ENCODE data around the gene FIGN. TPM values are rescaled to one million over a fixed set of nuclear protein-coding genes. Genes with fewer than 3 reads are reported as not detected.

FIGN gene
- total and polyA plus RNA-seq, 7 donors = 0.08 to 3.0 (median 1.2) TPM

DNA sequence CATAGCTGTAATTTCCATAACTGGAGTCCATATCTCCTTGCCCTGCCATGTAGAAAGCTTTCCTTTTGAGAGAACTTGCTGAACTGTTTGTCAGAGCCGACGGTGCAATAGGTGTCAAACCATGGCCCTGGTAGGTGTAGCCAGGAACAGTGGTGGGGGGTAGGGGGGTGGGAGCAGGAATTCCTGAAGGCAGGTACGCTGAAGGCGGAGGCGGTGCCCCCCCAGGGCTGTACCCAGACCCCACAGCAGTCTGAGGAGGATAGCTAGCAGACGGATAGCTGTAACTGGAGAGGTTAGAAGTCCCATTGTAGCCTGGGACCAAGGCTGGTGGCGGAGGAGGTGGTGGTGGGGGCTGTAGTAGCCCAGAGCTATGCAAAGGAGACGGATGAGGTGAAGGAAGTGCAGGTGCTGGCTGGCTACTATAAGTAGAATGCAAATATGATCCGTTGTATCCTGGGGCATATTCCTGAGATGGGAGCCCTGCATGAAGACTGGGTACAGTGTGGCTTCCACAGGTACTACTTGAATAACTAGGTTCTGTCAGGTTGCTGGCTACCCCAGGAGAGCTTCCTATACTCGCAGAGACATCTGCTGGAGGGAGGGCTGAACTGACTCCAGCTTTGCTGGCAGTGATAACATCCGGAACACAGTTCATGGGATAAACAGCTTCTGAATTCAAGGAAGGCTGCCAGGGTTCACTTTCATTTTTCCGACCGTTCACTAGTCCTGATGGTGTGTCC lies 124.8 kb downstream of the FIGN start:
- Histone ChIP-seq H3K27me3 (ENCODE audit: insufficient read depth in 3 of 3, low read length in 2 of 3) (no peaks in the 10 kb centered on the region), H3K4me1 (no peaks in the 10 kb centered on the region), H3K9me3 (no peaks in the 10 kb centered on the region), H3K4me3 (no peak overlapping the region), H3K27ac (no peak overlapping the region), H3K36me3 (ENCODE audit: insufficient read depth in 1 of 2, low read depth in 1 of 2) (peaks cover 0 to 5% of the 10 kb centered on the region in 2 donors)
- no peak for ATAC-seq
- intact Hi-C loops (cut with DNase I) = no loop called here
- TF ChIP-seq, protein P1, sequence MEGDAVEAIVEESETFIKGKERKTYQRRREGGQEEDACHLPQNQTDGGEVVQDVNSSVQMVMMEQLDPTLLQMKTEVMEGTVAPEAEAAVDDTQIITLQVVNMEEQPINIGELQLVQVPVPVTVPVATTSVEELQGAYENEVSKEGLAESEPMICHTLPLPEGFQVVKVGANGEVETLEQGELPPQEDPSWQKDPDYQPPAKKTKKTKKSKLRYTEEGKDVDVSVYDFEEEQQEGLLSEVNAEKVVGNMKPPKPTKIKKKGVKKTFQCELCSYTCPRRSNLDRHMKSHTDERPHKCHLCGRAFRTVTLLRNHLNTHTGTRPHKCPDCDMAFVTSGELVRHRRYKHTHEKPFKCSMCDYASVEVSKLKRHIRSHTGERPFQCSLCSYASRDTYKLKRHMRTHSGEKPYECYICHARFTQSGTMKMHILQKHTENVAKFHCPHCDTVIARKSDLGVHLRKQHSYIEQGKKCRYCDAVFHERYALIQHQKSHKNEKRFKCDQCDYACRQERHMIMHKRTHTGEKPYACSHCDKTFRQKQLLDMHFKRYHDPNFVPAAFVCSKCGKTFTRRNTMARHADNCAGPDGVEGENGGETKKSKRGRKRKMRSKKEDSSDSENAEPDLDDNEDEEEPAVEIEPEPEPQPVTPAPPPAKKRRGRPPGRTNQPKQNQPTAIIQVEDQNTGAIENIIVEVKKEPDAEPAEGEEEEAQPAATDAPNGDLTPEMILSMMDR (IDR thresholded peaks at IDR 0.05) = no peak
- WGBS, 3 donors = 89 to 93% (median 92%) methylated on average over 13 of the region's 13 CpGs
- DNase-seq = no peak

DNA sequence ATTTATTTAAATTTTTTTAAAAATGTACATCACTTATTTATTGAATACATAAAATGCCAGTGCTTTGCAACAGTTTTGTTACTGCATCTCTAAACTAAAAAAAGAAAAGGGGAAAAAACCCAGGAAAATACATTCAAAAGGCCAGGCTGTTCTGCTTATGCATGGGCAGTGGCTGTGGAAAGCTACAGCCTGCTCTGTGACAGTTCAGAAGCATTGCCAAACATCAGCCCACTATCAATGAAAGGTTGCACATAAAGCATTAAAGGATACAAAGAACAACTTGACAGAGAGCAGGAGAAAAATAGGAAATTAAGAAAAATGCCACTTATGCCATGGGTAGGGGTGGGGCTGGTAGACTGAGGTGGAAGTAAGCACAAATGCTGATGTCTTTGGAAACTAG lies 128.2 kb downstream of the FIGN start:
- H3K36me3 ChIP-seq (ENCODE audit: insufficient read depth in 1 of 2, low read depth in 1 of 2) = peaks cover 0 to 5% of the 10 kb centered on the region in 2 donors
- ATAC-seq = no peak
- DNase-seq = no peak
- no peaks in the 10 kb centered on the region for H3K4me1 ChIP-seq
- TF ChIP-seq, protein P1 (IDR thresholded peaks at IDR 0.05) = no peak
- H3K27me3 ChIP-seq (ENCODE audit: insufficient read depth in 3 of 3, low read length in 2 of 3) = no peaks in the 10 kb centered on the region
- H3K27ac ChIP-seq = no peak overlapping the region
- no peaks in the 10 kb centered on the region for H3K9me3 ChIP-seq
- no peak overlapping the region for H3K4me3 ChIP-seq
- intact Hi-C loops (cut with DNase I) = no loop called here

DNA sequence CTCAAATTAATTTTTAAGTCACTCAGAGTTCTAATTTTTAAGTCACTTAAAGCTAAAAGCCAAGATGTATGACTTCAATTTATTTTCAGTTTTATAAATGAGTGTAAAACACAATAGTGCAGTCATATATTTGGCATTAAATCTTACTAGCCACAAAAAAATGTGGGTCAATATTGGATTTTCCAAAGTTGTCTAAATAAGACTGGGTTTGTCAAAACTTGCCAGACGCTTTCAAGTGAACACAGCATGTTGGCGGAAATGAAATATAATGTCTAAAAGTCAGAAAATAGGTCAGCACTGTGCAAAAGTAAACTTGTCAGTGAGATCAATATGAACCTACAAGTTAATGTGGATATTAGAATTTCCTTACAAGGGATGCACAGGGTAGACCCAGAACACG lies 128.9 kb downstream of the FIGN start:
- TF ChIP-seq, protein P1 (IDR thresholded peaks at IDR 0.05) = no peak
- intact Hi-C loops (cut with DNase I) = no loop called here
- Histone ChIP-seq H3K36me3 (ENCODE audit: insufficient read depth in 1 of 2, low read depth in 1 of 2) (peaks cover 0 to 5% of the 10 kb centered on the region in 2 donors), H3K9me3 (no peaks in the 10 kb centered on the region), H3K27ac (no peak overlapping the region), H3K4me1 (no peaks in the 10 kb centered on the region), H3K4me3 (no peak overlapping the region), H3K27me3 (ENCODE audit: insufficient read depth in 3 of 3, low read length in 2 of 3) (no peaks in the 10 kb centered on the region)
- ATAC-seq = no peak
- DNase-seq = no peak
- WGBS, 3 donors = 92 to 96% (median 94%) methylated on average over 3 of the region's 3 CpGs

DNA sequence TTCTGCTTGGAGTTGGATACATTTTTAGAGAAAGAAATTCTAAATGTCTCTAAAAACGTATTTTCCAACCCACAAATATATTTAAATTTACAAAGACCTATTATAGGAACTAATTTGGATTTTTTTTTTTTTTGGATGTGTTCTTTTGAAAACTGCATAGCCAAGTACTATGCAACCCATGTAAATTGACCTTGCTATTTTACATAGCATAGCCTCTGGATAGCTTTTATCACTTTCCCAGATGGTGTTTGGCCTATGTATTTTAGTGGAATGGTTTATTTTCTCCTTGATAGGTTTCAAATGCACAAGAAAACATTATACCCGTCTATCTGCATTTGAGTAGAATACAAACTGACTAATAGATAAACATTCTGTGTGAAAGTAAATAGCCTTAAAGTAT lies 130.0 kb downstream of the FIGN start:
- H3K27me3 ChIP-seq (ENCODE audit: insufficient read depth in 3 of 3, low read length in 2 of 3) = no peaks in the 10 kb centered on the region
- no peak for ATAC-seq
- peaks cover 0 to 5% of the 10 kb centered on the region in 2 donors for H3K36me3 ChIP-seq (ENCODE audit: insufficient read depth in 1 of 2, low read depth in 1 of 2)
- intact Hi-C loops (cut with DNase I) = no loop called here
- no peaks in the 10 kb centered on the region for H3K9me3 ChIP-seq
- no peak overlapping the region for H3K27ac ChIP-seq
- H3K4me3 ChIP-seq = no peak overlapping the region
- DNase-seq = no peak
- TF ChIP-seq, protein P1 (IDR thresholded peaks at IDR 0.05) = no peak
- 67 to 76% (median 70%) methylated on average over 2 of the region's 2 CpGs for WGBS, 3 donors
- H3K4me1 ChIP-seq = no peaks in the 10 kb centered on the region

All from psoas muscle (tissue), 8 donors.